ENCODE results near the gene C1orf198.

The C1orf198 gene

GRCh38 chr1:230895452-230895851 is 27.1 kb upstream of the C1orf198 start:
- intact Hi-C loops (cut with DNase I), result no loop called here

GRCh38 chr1:230894664-230895063 is 26.3 kb upstream of the C1orf198 start:
- intact Hi-C loops (cut with DNase I), result no loop called here
- no peak for DNase-seq

More at GRCh38 chr1:230895452-230895851, 27.1 kb upstream of the C1orf198 start:
- no peak for DNase-seq

GRCh38 chr1:230894032-230894431 is 25.7 kb upstream of the C1orf198 start:
- DNase-seq, result no peak
- intact Hi-C loops (cut with DNase I), result no loop called here

GRCh38 chr1:230892018-230892491 is 23.7 kb upstream of the C1orf198 start:
- intact Hi-C loops (cut with DNase I), result no loop called here

GRCh38 chr1:230891413-230891812 is 23.1 kb upstream of the C1orf198 start:
- intact Hi-C loops (cut with DNase I), result no loop called here
- DNase-seq, result no peak

More at GRCh38 chr1:230892018-230892491, 23.7 kb upstream of the C1orf198 start:
- no peak for DNase-seq

- intact Hi-C loops (cut with DNase I), result no loop called here
- DNase-seq, result no peak
Measured at GRCh38 chr1:230884646-230885045, 16.3 kb upstream of the C1orf198 start.

GRCh38 chr1:230883967-230884366 is 15.6 kb upstream of the C1orf198 start:
- no peak for DNase-seq
- intact Hi-C loops (cut with DNase I), result no loop called here

- intact Hi-C loops (cut with DNase I), result no loop called here
- DNase-seq, result no peak
Measured at GRCh38 chr1:230879778-230880177, 11.5 kb upstream of the C1orf198 start.

GRCh38 chr1:230878591-230878990 is 10.3 kb upstream of the C1orf198 start:
- intact Hi-C loops (cut with DNase I), result no loop called here
- DNase-seq, result no peak

- no peak for DNase-seq
- intact Hi-C loops (cut with DNase I), result no loop called here
Measured at GRCh38 chr1:230877924-230878590, 9.7 kb upstream of the C1orf198 start.

GRCh38 chr1:230877146-230877923 is 9.0 kb upstream of the C1orf198 start:
- intact Hi-C loops (cut with DNase I), result no loop called here
- peak in 3 of 42 donors; percentile 35 to 56 (median 53) for DNase-seq

GRCh38 chr1:230876660-230877059 is 8.3 kb upstream of the C1orf198 start:
- intact Hi-C loops (cut with DNase I), result no loop called here

GRCh38 chr1:230875370-230875769 is 7.0 kb upstream of the C1orf198 start:
- intact Hi-C loops (cut with DNase I), result no loop called here
- no peak for DNase-seq

More at GRCh38 chr1:230876660-230877059, 8.3 kb upstream of the C1orf198 start:
- DNase-seq, result no peak

GRCh38 chr1:230870916-230871315 is 2.6 kb upstream of the C1orf198 start:
- no peak for DNase-seq
- intact Hi-C loops (cut with DNase I), result no loop called here

GRCh38 chr1:230869500-230869899 is 1.2 kb upstream of the C1orf198 start:
- intact Hi-C loops (cut with DNase I), result loop anchor here (5.0 kb wide), 1 partner anchor 48 kb away; no protein-coding TSS in a partner anchor
- no peak for DNase-seq

GRCh38 chr1:230868736-230869385 is 540 bp upstream of the C1orf198 start:
- DNase-seq, result peak in 34 of 42 donors; percentile 16 to 81 (median 57)
- intact Hi-C loops (cut with DNase I), result loop anchor here (5.0 kb wide), 1 partner anchor 48 kb away; no protein-coding TSS in a partner anchor

GRCh38 chr1:230867101-230867902 is 1.0 kb downstream of the C1orf198 start:
- intact Hi-C loops (cut with DNase I), result loop anchor here (5.0 kb wide), 1 partner anchor 50 kb away; no protein-coding TSS in a partner anchor
- peak in 2 of 42 donors; percentile 25 to 50 for DNase-seq

GRCh38 chr1:230866171-230867070 is 1.9 kb downstream of the C1orf198 start:
- intact Hi-C loops (cut with DNase I), result loop anchor here (5.0 kb wide), 1 partner anchor 51 kb away; no protein-coding TSS in a partner anchor
- DNase-seq, result peak in 2 of 42 donors; percentile 22 to 49
